Upper lobe of right lung (tissue), 1 donor: ENCODE data around the gene PIK3R5. TPM values are rescaled to one million over a fixed set of nuclear protein-coding genes. Genes with fewer than 3 reads are reported as not detected.

Experiments used
- ATAC-seq: fragments of 200-7000 bp; cut with Tn5 transposase; one replicate; pipeline ENCODE4 v1.9.1; 2020; ENCODE audit warnings: mild to moderate bottlenecking, moderate library complexity
- DNase-seq: peaks from one replicate; pipeline ENCODE4 v3.0.0-alpha.2; 2020
- H3K27ac ChIP-seq: fragments of 200-600 bp; one replicate; pipeline ENCODE4 v1.8.0; 2022
- H3K27me3 ChIP-seq: fragments of 200-600 bp; one replicate; pipeline ENCODE4 v1.8.0; 2022; ENCODE audit warnings: mild to moderate bottlenecking
- H3K36me3 ChIP-seq: fragments of 200-600 bp; one replicate; pipeline ENCODE4 v1.8.0; 2022
- H3K4me1 ChIP-seq: fragments of 200-600 bp; one replicate; pipeline ENCODE4 v1.8.0; 2022
- H3K4me3 ChIP-seq: fragments of 200-600 bp; one replicate; pipeline ENCODE4 v1.8.0; 2022; ENCODE audit warnings: mild to moderate bottlenecking
- H3K9me3 ChIP-seq: fragments of 200-600 bp; one replicate; pipeline ENCODE4 v1.8.0; 2022
- intact Hi-C: fragments of 100-400 bp; cut with DNase I; formaldehyde crosslinking; loops from one replicate; pipeline ENCODE4 v1.11.0; 2022
- total RNA-seq: library from RNA; stranded (reverse); fragmentation: NEBNext Ultra II Directional; extraction: Animal tissue kit (Norgen Biotek cat#: 25700); gene quantifications from one replicate; pipeline ENCODE4 v1.2.1, GENCODE V29; 2021
- TF ChIP-seq, protein P1 (sequence below): fragments of 200-600 bp; IDR thresholded peaks from one replicate; pipeline ENCODE4 v1.8.0; 2022; ENCODE audit warnings: antibody characterized with exemption
- donor health status: DM: no; HTN: yes; CAD: no; lungs with severe emphysema.

Gene PIK3R5
- total RNA-seq, 1 donor from 2014 or later, result 37.7 TPM

DNA sequence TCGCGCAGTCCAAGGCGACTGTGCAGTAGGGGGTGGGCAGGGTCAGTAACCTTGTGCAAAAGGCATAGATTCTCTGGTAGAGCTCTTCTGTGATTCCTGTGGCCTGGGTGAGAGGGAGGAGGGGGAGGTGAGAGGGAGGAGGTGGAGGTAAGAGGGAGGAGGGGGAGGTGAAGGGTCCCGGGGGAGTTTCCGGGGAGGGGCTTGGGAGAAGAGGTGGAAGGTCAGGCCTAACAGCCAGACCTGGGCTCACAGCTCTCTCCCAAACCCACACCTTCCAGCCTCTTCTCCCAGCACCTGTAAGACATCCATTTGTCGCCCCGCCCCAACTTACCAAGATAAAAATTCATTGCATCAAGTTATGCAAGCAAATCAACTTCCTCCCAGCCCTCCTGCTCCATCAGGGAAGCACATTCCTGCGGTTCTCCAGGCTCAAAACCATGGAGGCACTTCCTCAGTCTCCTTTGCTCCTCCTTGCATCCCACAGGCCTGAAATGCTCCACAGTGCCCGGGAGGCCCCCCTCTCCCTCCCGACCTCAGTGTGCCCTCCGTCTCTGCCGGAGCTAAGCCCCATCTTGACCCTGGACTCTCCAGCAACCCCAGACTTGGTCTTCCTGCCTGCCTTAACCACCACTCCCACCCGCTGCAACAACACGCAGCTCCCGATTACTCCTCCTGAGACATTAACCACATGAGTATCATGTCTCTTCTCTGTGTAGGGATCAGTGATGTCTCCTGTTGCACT is 128.5 kb downstream of the PIK3R5 start:
- no peak for ATAC-seq
- intact Hi-C loops, result no loop called here
- Histone ChIP-seq H3K4me1 (no peaks in the 10 kb centered on the region), H3K4me3 (no peak overlapping the region), H3K27ac (no peak overlapping the region), H3K36me3 (no peaks in the 10 kb centered on the region), H3K27me3 (peaks cover 12% of the 10 kb centered on the region), H3K9me3 (no peaks in the 10 kb centered on the region)
- no peak for DNase-seq
- TF ChIP-seq, protein P1, sequence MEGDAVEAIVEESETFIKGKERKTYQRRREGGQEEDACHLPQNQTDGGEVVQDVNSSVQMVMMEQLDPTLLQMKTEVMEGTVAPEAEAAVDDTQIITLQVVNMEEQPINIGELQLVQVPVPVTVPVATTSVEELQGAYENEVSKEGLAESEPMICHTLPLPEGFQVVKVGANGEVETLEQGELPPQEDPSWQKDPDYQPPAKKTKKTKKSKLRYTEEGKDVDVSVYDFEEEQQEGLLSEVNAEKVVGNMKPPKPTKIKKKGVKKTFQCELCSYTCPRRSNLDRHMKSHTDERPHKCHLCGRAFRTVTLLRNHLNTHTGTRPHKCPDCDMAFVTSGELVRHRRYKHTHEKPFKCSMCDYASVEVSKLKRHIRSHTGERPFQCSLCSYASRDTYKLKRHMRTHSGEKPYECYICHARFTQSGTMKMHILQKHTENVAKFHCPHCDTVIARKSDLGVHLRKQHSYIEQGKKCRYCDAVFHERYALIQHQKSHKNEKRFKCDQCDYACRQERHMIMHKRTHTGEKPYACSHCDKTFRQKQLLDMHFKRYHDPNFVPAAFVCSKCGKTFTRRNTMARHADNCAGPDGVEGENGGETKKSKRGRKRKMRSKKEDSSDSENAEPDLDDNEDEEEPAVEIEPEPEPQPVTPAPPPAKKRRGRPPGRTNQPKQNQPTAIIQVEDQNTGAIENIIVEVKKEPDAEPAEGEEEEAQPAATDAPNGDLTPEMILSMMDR, result no peak

DNA sequence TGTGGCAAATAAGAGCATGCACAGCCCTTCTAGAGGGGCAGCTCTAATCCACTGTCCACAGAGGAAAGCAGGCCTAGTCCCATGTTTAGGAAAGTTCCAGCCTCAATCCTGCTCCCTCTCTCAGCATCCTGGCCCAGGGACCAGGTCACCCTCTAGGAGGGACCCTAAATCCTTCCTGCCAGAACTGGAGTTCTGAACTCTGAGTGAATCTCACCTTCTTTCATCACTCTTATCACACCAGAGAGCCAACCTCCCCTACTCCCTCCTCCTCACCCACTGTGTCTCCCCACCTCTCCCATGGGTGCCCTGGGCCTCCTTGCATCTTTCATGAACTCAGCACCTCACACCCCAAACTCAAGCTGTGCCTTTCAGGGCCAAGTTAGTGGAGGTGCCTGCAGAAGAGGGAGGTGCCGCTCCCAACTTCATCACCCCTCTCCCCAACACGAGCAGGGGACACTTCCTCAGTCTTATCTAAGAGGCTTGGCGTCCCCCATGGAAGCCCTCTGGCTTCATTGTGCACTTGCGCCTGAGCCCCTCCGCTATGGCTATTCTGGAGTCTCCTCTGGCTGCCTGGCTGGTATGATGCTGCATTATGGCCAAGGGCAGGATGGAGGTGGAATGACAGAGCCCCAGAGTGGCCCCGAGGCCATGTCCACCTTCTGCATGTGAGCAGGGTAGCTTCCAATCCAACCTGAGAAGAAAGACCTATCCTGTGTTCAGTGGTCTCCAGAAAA is 129.7 kb downstream of the PIK3R5 start:
- DNase-seq (no peak), ATAC-seq (no peak)
- H3K9me3 ChIP-seq, result no peaks in the 10 kb centered on the region
- H3K4me3 ChIP-seq, result no peak overlapping the region
- intact Hi-C loops, result no loop called here
- TF ChIP-seq, protein P1, result no peak
- H3K27me3 ChIP-seq, result peaks cover 16% of the 10 kb centered on the region
- no peak overlapping the region for H3K27ac ChIP-seq
- H3K36me3 ChIP-seq, result no peaks in the 10 kb centered on the region
- H3K4me1 ChIP-seq, result no peaks in the 10 kb centered on the region

GRCh38 chr17:8835106-8835505 is 130.4 kb downstream of the PIK3R5 start:
- intact Hi-C loops, result no loop called here
- Histone ChIP-seq H3K4me1 (no peaks in the 10 kb centered on the region), H3K9me3 (no peaks in the 10 kb centered on the region), H3K4me3 (no peak overlapping the region), H3K27ac (no peak overlapping the region), H3K27me3 (peaks cover 16% of the 10 kb centered on the region), H3K36me3 (no peaks in the 10 kb centered on the region)
- DNase-seq (no peak), ATAC-seq (no peak)
- TF ChIP-seq, protein P1, result no peak

- intact Hi-C loops, result no loop called here
- H3K4me1 ChIP-seq, result no peaks in the 10 kb centered on the region
- H3K4me3 ChIP-seq, result no peak overlapping the region
- H3K36me3 ChIP-seq, result no peaks in the 10 kb centered on the region
- ATAC-seq (peak; percentile 46), DNase-seq (no peak)
- no peaks in the 10 kb centered on the region for H3K9me3 ChIP-seq
- no peak overlapping the region for H3K27ac ChIP-seq
- H3K27me3 ChIP-seq, result peaks cover 16% of the 10 kb centered on the region
- TF ChIP-seq, protein P1, result peak; percentile 46
Measured at GRCh38 chr17:8832711-8833352, 132.7 kb downstream of the PIK3R5 start.

DNA sequence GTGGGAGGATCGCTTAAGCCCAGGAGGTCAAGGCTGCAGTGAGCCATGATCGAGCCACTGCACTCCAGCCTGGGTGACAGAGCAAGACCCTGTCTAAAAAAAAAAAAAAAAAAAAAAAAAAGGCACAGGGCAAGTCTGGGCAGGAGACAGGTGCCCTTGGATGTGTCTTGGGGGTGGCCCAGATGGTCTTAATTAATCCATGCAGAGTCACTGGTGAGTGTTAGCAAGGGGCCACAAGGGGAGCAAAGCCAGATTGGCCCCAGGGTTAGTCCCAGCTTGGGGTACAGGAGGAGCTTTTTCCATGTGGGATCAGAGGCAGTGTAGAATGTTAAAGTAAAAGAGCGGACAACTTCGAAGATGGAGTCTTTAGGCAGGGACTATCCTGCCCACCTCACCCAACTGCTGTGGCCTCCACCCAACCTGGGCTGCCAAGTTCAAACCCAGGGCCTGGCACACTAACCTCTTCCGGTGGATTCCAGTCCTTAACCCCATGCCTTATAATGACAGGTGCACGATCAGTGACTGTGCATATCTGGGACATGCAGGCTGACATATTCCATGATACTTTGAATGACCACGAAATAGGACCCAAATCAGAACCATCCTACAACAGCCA is 134.2 kb downstream of the PIK3R5 start:
- Histone ChIP-seq H3K27ac (no peak overlapping the region), H3K4me1 (no peaks in the 10 kb centered on the region), H3K36me3 (no peaks in the 10 kb centered on the region), H3K27me3 (peaks cover 16% of the 10 kb centered on the region), H3K9me3 (no peaks in the 10 kb centered on the region), H3K4me3 (no peak overlapping the region)
- intact Hi-C loops, result no loop called here
- ATAC-seq (no peak), DNase-seq (no peak)
- TF ChIP-seq, protein P1, result no peak
